ENCODE results near the gene DNAJB12. TPM values are rescaled to one million over a fixed set of nuclear protein-coding genes. Genes with fewer than 3 reads are reported as not detected.
A peak's percentile ranks its signal among the peaks of the same experiment; 100 is the strongest.

DNAJB12 gene
- total and polyA plus RNA-seq, 10 of the 15 experiments (the other 5 are each of a cell fraction or from before 2014, with no cell fraction given) = 4.6 to 31.6 (median 18.8) TPM

DNA sequence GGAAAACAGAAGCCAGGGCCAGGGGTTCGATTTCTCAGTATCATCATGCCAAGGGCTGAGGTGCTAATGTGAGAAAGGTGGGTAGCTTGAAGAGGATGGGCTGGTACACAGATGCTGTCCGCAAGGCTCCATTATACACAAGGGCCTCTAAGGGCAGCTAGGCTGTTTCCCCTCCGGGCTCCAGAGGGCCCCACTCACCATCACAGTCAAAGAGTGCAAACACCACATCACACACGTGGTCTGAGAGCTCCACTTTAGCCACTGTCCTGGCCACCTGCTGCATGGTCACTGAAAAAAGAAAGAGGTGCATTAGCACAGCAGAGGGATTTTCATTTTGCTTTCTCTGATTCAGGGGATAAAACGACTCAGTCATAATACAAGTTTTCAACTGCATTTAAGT is 20.9 kb upstream of the DNAJB12 start:
- Histone ChIP-seq H4K20me1 (ENCODE audit: control insufficient read depth, insufficient read depth) (no peaks in the 10 kb centered on the region), H3K9ac (ENCODE audit: control insufficient read depth, insufficient read depth, low read length) (no peak overlapping the region), H3K4me3 (no peak overlapping the region), H2AFZ (ENCODE audit: control insufficient read depth, low read depth, low read length) (no peak overlapping the region), H3K9me3 (replicated peaks; ENCODE audit: control insufficient read depth, insufficient read depth, low read length) (no peaks in the 10 kb centered on the region), H3K27me3 (replicated peaks in 1 of 2; ENCODE audit: control insufficient read depth in 2 of 2, insufficient read depth in 2 of 2, low read length in 1 of 2) (no peaks in the 10 kb centered on the region), H3K36me3 (ENCODE audit: control insufficient read depth in 2 of 2, insufficient read depth in 2 of 2, low read length in 1 of 2) (no peaks in the 10 kb centered on the region), H3K4me1 (ENCODE audit: control insufficient read depth, insufficient read depth, low read length) (no peaks in the 10 kb centered on the region), H3K79me2 (ENCODE audit: control insufficient read depth, insufficient read depth, low read length) (no peaks in the 10 kb centered on the region), H3K4me2 (ENCODE audit: control insufficient read depth, insufficient read depth) (no peak overlapping the region), H3K27ac (ENCODE audit: control insufficient read depth, insufficient read depth) (no peak overlapping the region)
- no peak for DNase-seq (ENCODE audit: low read depth, low spot score)
- 62% methylated on average over 5 of the region's 5 CpGs for WGBS (ENCODE audit: insufficient coverage, insufficient replicate concordance, low lambda C conversion rate, missing lambda C conversion rate)
- ChIA-PET CTCF (interaction anchor here (0.5 to 3.6 kb wide), 7 partner anchors 12 to 517 kb away, joined by 3 to 20 read pairs (median 3); no protein-coding TSS in a partner anchor), SMC1A (ENCODE audit: uncharacterized antibody, unreplicated experiment) (interaction anchor here (0.6 to 1.9 kb wide), 3 partner anchors 11 to 496 kb away, joined by 3 to 7 read pairs (median 3); no protein-coding TSS in a partner anchor), RAD21 (ENCODE audit: unreplicated experiment) (interaction anchor here (0.7 to 2.2 kb wide), 5 partner anchors 10 to 458 kb away, joined by 3 to 17 read pairs (median 3); no protein-coding TSS in a partner anchor), POLR2A (interaction anchor here (0.6 kb wide), 2 partner anchors 434 to 658 kb away, joined by 3 to 4 read pairs; no protein-coding TSS in a partner anchor)
- peak; percentile 76 for ATAC-seq
- FAIRE-seq = no peak
- intact Hi-C loops (cut with micrococcal nuclease; ENCODE audit: unreplicated experiment) (no loop called here), in situ Hi-C loops (cut with MboI) (no loop called here)
- BruUV-seq (replicated peaks) = no TSS peak
- TF ChIP-seq RAD21 (IDR thresholded peaks at IDR 0.05; ENCODE audit: insufficient read depth, low read depth, low read length) = peak; percentile 50
- no peak for TF ChIP-seq YY1 (IDR thresholded peaks at IDR 0.05; ENCODE audit: low read depth, low read length)
- TF ChIP-seq CTCF (IDR thresholded peaks at IDR 0.05 in 2 of 3, conservative IDR thresholded peaks at IDR 0.05 in 1 of 3; ENCODE audit: control insufficient read depth in 2 of 3, extremely low read depth in 1 of 3, insufficient read depth in 1 of 3, low read depth in 3 of 3, low read length in 3 of 3) = peak; percentile 14 to 37 (median 26); a peak in 4 of 6 replicates
- no peak for TF ChIP-seq MYB (IDR thresholded peaks at IDR 0.05; ENCODE audit: borderline replicate concordance, low read depth, low read length)

Measured in GM12878 (cell line).